SW 1271 (cell line): ENCODE measurements around the gene CDCP2.
"Not testable (repeated sequence)": the region's sequence is repeated elsewhere in the genome, so short reads cannot be mapped to it uniquely, and the experiment has no call there.

Source experiments
- DNase-seq, 2 experiments: peaks; one replicate each; lab custom pipeline; 2025; lab: John Stamatoyannopoulos, UW

The CDCP2 gene

GRCh38 chr1:54115520-54115919 is 37.3 kb downstream of the CDCP2 start:
- no peak for DNase-seq

- no peak for DNase-seq
Measured at GRCh38 chr1:54114955-54115354, 37.8 kb downstream of the CDCP2 start.

GRCh38 chr1:54114001-54114400 is 38.8 kb downstream of the CDCP2 start:
- no peak for DNase-seq

- no peak for DNase-seq
Measured at GRCh38 chr1:54112705-54113368, 40.0 kb downstream of the CDCP2 start.

GRCh38 chr1:54112027-54112426 is 40.8 kb downstream of the CDCP2 start:
- no peak for DNase-seq

GRCh38 chr1:54111624-54112023 is 41.2 kb downstream of the CDCP2 start:
- no peak for DNase-seq

GRCh38 chr1:54110996-54111395 is 41.8 kb downstream of the CDCP2 start:
- no peak for DNase-seq

GRCh38 chr1:54109129-54110090 is 43.4 kb downstream of the CDCP2 start:
- no peak for DNase-seq

- no peak for DNase-seq
Measured at GRCh38 chr1:54108156-54108555, 44.6 kb downstream of the CDCP2 start.

GRCh38 chr1:54107131-54107530 is 45.7 kb downstream of the CDCP2 start:
- no peak for DNase-seq

- DNase-seq: no peak
Measured at GRCh38 chr1:54105736-54106269, 47.0 kb downstream of the CDCP2 start.

- no peak for DNase-seq
Measured at GRCh38 chr1:54105080-54105479, 47.7 kb downstream of the CDCP2 start.

GRCh38 chr1:54104613-54105012 is 48.2 kb downstream of the CDCP2 start:
- not testable (repeated sequence) for DNase-seq

- no peak for DNase-seq
Measured at GRCh38 chr1:54103414-54103813, 49.4 kb downstream of the CDCP2 start.

- DNase-seq: no peak
Measured at GRCh38 chr1:54100500-54100899, 52.3 kb downstream of the CDCP2 start.

GRCh38 chr1:54099061-54099610 is 53.7 kb downstream of the CDCP2 start:
- no peak for DNase-seq

- no peak for DNase-seq
Measured at GRCh38 chr1:54096877-54097240, 55.9 kb downstream of the CDCP2 start.

GRCh38 chr1:54096227-54096876 is 56.4 kb downstream of the CDCP2 start:
- DNase-seq: no peak

GRCh38 chr1:54095546-54096226 is 57.1 kb downstream of the CDCP2 start:
- no peak for DNase-seq

- DNase-seq: not testable (repeated sequence)
Measured at GRCh38 chr1:54094730-54095105, 58.1 kb downstream of the CDCP2 start.

GRCh38 chr1:54094001-54094729 is 58.6 kb downstream of the CDCP2 start:
- DNase-seq: no peak
